HG03460 (cell line): Measurements from ENCODE around the gene TSPAN4.
A peak's percentile ranks its signal among the peaks of the same experiment; 100 is the strongest.

Experiments
- ATAC-seq: cut with Tn5 transposase; IDR thresholded peaks from one replicate; pipeline ENCODE4 v1.9.1; 2021; ENCODE audit not compliant: unreplicated experiment

The TSPAN4 gene

GRCh38 chr11:821512-822371 lies 20.9 kb upstream of the TSPAN4 start:
- no peak for ATAC-seq

GRCh38 chr11:823441-824291 lies 19.0 kb upstream of the TSPAN4 start:
- no peak for ATAC-seq

GRCh38 chr11:824292-824880 lies 18.3 kb upstream of the TSPAN4 start:
- no peak for ATAC-seq

GRCh38 chr11:824942-825341 lies 17.7 kb upstream of the TSPAN4 start:
- ATAC-seq, result no peak

GRCh38 chr11:825366-826226 lies 17.1 kb upstream of the TSPAN4 start:
- no peak for ATAC-seq

GRCh38 chr11:826227-826621 lies 16.4 kb upstream of the TSPAN4 start:
- ATAC-seq, result no peak

- ATAC-seq, result no peak
Observed at GRCh38 chr11:826836-827145, 15.9 kb upstream of the TSPAN4 start.

- peak; percentile 37 for ATAC-seq
Observed at GRCh38 chr11:827146-827896, 15.3 kb upstream of the TSPAN4 start.

GRCh38 chr11:827897-828192 lies 14.8 kb upstream of the TSPAN4 start, which contains the start of gene CRACR2B:
TSS of gene CRACR2B (plus strand) at chr11:827919. CDS start at chr11:828608, 689 bp downstream.
- no peak for ATAC-seq

- ATAC-seq, result no peak
Observed at GRCh38 chr11:828506-829175, 14.0 kb upstream of the TSPAN4 start.

- no peak for ATAC-seq
Observed at GRCh38 chr11:829176-829846, 13.3 kb upstream of the TSPAN4 start.

GRCh38 chr11:829847-830294 lies 12.8 kb upstream of the TSPAN4 start:
- no peak for ATAC-seq

GRCh38 chr11:830295-831117 lies 12.1 kb upstream of the TSPAN4 start:
- peak; percentile 30 for ATAC-seq

GRCh38 chr11:831118-831864 lies 11.4 kb upstream of the TSPAN4 start:
- no peak for ATAC-seq

- ATAC-seq, result no peak
Observed at GRCh38 chr11:831961-832528, 10.6 kb upstream of the TSPAN4 start.

- no peak for ATAC-seq
Observed at GRCh38 chr11:832529-833113, 10.0 kb upstream of the TSPAN4 start, which contains the start of gene CD151. TSS of gene CD151 (plus strand) at chr11:832952. CDS start at chr11:836070, 3,118 bp downstream.
